Limb (tissue), 2 donors: ENCODE measurements around the gene ZFAND4.
"Not testable (repeated sequence)": the region's sequence is repeated elsewhere in the genome, so short reads cannot be mapped to it uniquely, and the experiment has no call there.

Experiments
- DNase-seq, 2 donors: peaks; one replicate each; pipeline ENCODE4 v3.0.0-alpha.2; 2016; ENCODE audit errors: extremely low spot score in 2 of 2

ZFAND4 gene

DNA sequence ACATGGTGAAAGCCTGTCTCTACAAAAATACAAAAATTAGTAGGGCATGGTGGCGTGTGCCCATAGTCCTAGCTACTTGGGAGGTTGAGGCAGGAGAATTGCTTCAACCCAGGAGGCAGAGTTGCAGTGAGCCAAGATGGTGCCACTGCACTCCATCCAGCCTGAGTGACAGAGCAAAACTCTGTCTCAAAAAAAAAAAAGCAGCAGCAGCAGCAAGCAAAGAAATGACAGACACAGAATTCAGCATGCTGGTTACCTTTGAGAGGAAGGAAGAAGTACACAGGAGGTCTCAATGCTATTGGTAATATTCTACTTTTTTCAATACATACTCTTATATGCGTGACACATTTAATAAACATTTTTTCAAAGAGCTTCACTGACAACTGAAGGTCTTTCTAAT is 81.3 kb downstream of the ZFAND4 start:
- DNase-seq, result no peak

DNA sequence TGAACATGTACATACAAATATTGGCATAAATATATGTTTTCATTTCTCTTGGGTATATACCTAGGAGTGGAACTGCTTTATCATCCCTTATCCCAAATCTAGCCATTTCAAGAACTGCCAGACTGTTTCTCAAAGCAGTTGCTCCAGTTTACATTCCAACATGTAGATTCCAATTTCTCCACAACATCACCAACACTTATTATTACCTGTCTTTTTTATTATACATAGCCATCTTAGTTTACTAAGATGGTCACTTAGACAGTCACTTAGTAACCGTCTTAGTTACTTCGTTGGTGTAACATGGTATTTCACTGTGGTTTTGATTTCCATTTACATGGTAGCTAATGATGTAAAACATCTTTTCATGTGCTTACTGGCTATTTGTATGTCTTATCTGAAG is 82.7 kb downstream of the ZFAND4 start:
- no peak for DNase-seq

DNA sequence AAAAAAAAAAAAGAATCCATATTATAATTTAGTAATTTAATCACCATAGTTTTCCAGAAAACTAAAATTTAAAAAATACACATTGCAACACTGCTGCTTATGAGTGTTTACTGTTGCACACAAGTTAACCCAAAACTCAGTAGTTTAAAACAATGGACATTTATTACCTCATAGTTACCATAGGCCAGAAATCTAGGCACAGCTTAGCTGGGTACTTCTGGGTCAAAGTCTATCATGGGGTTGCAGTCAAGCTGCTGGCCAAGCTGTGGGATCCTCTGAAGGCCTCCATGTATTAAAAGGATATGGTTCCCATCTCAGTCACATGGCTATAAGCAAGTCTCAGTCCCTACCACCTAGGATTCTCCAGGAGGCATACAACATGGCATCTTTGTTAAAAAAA is 83.6 kb downstream of the ZFAND4 start:
- no peak for DNase-seq

DNA sequence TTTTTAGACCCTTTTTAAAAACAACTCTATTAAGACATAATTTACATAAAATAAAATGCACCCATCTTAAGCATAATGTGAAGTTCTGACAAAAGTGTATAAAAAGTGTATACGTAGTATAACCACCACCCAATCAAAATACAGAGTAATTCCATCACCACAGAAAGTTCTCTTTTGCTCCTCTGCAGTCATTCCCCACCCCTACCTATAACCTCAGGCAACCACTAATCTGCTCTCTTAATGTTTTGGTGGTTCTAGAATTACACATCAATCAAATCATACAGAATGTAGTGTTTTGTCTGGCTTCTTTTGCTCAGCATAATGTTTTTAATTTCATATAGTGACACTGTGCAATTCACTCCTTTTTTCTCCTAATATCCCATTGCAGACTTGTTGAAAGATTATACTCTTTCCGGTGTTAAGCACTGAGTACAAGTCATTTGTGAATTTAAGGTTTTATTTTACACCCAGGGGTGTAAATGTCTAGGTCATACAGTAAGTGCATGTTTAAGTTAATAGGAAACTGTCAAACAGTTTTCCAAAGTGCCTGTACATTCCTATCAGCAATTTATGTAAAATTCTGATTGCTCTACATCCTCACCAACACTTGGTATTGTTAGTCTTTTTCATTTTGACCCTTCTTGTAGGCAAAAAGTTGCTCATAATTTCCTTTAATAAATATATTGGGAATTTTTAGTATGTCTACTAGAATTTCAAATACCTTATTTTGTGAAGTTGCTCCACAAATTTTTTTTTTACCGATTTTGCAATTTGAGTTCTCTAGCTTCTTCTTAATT is 86.3 kb downstream of the ZFAND4 start:
- no peak for DNase-seq

DNA sequence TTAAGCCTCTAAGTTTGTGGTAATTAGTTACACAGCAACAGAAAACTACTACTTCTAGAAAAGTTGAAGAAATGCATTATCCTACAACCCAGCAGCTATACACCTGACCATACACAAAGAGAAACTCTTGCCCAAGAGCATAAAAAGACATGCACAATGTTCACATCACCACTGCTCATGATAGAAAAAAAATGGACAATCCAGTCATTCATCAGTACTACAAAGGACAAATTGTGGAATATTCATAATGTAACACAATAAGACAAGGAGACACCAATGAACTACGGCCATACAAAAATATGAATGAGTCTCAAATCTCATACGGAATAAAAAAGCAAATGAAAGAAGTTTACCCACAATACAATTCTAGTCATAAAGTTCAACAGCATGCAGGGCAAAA is 87.4 kb downstream of the ZFAND4 start:
- DNase-seq, result no peak

- no peak for DNase-seq
These were observed 90.2 kb downstream of the ZFAND4 start for GRCh38 chr10:45582386-45582781.

DNA sequence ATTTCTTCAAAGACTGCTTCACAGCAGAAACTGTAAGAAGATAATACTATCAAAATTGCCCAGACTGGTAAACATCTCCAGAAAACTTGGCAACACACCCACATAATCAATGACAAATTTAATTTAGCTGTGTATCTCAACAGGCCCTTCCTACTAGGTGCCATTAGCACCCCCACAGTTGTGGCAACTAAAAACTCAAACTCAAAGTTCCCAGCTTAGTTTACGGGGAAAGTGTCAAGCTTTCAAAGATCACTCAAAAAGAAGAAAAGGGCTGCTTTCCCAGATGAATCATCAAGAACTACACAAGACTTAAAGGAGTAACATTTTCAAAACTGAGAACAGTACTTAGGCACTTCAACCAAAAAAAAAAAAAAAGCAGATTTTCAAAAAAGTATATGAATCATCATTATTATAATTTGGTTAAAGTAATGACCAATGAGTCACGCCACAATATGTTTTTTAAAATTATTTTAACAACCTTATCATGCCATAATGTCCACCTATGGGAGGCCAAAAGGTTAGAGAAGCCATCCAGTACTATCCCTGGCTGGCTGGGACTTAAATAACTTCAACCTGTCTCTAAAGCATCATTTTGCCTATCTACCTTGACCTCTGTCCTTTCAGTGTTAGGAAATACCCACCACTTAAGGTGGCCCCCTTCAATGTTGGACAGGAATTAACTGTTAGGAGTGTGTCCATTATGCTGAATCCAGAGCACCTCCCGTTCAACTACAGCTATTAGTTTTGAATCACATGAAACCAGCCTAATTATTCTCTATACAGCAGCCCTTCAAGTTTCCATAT is 90.8 kb downstream of the ZFAND4 start:
- DNase-seq, result no peak

DNA sequence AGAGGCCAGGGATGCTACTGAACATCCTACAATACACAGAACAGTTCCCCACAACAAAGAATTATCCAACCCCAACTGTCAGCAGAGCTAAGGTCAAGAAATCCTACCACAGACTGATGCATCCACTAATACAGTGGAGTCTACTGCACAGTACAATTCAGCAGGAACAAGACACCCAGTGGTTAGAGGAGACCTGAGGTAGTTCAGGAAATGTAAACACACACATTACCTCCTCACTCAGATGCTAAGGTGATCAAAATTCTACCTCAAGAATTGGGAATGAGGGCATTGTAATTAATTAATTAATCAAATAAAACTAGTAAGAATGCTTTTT is 91.4 kb downstream of the ZFAND4 start:
- DNase-seq, result no peak

- no peak for DNase-seq
These were observed 92.0 kb downstream of the ZFAND4 start for GRCh38 chr10:45580371-45581215.

DNA sequence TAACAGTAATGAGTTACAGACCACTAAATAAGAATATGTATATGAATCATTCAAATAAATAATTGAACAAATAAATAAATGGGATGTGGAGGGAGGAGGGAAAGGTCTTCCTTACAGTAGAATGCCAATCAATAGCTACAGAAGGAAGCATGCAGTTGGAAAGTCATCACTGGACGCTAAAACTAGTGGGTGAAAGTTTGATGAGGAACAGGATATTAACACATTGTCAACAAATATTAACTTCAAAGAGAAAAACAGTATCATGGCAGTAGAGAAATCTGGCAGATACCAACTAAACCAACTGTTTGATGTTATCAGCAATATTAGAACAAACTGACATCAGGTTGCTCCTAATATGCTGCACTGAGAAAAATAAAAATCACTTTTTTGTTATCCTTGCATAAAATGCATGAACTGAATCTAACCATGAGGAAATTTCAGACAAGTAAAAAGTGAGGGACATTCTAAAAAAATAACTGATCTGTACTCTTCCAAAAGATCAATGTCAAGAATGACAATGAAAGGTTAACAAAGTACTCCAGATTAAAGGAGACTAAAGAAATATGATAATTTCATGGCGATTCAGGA is 94.1 kb downstream of the ZFAND4 start:
- DNase-seq, result no peak

- no peak for DNase-seq
These were observed 96.5 kb downstream of the ZFAND4 start for GRCh38 chr10:45575966-45576597.

DNA sequence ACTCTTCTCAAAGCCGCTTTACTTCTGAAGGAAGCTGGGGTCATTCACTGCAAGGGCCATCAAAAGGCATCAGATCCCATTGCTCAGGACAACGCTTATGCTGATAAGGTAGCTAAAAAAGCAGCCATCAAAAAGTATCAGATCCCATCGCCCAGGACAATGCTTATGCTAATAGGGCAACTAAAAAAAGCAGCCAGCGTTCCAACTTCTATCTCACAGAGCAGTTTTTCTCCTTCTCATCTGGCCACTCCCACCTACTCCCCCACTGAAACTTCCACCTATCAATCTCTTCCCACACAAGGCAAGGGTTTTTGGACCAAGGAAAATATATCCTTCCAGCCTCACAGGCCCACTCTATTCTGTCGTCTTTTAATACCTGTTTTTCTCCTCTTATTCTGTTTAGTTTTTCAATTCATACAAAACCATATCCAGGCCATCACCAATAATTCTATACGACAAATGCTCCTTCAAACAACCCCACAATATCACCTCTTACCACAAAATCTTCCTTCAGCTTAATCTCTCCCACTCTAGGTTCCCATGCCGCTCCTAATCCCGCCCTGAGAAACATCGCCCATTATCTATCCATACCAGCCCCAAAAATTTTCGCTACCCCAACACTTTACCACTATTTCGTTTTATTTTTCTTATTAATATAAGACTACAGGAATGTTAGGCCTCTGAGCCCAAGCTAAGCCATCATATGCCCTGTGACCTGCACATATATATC is 97.4 kb downstream of the ZFAND4 start:
- not testable (repeated sequence) for DNase-seq

- no peak for DNase-seq
These were observed 103.1 kb downstream of the ZFAND4 start for GRCh38 chr10:45569471-45569870.

DNA sequence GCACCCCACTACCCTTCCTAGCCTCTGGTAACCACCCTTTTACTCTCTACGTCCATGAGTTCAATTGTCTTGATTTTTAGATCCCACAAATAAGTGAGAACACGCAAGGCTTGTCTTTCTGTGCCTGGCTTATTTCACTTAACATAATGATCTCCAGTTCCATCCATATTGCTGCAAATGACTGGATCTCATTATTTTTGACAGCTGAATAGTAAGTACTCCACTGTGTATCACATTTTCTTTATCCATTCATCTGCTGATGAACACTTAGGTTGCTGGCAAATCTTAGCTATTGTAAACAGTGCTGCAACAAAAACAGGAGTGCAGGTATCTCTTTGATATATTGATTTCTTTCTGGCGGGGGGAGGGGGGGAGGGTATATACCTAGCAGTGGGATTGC is 106.2 kb downstream of the ZFAND4 start:
- DNase-seq, result no peak
